GM19023 (cell line): ENCODE measurements around the gene SEPHS1.
A peak's percentile ranks its signal among the peaks of the same experiment; 100 is the strongest.
"Not testable (repeated sequence)": the region's sequence is repeated elsewhere in the genome, so short reads cannot be mapped to it uniquely, and the experiment has no call there.

Experiments used
- ATAC-seq: cut with Tn5 transposase; IDR thresholded peaks from one replicate; pipeline ENCODE4 v1.9.1; 2021; ENCODE audit warnings: mild to moderate bottlenecking, moderate library complexity; ENCODE audit not compliant: unreplicated experiment

SEPHS1 gene

DNA sequence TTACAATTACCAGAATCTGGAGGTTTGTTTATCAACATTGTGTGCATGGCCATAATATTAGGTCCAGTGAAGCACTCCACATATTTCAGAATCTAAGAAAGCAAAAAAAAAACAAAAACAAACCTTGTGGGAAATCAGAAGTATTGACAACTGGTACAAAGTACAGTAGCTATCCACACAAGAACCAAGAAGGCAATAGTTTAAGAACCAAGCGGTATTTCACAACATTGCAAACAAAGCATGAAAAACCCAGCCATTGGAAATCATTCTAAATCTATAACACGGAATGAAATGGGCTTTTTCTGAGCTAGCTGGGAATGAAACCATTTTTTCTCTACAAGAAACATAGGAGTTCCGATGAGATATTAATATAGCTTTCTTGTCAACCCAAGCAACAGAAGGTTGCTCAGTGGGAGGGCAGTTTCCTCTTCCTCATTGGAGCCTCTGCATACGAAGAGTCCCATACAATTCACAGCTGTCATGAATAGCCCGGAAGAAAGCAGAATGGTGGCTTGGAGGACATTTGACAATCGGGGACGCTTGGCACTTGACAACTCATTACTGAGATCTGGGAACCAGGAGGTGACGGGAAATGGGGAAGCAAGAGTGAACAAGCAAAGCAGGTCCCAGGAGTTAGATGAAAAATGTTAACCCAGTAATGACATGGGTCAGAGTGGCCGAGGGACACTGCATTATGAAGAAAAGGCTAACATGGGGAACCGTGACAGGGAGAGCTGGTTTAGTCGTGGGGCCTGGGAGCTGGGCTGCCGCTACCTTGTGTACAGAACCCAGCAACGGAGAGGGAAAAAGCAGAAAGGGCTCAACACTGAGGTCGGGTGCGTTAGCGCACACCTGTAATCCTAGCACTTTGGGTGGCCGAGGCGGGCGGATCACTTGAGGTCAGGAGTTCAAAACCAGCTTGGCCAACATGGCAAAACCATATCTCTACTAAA lies 56.0 kb downstream of the SEPHS1 start:
- ATAC-seq, result no peak

DNA sequence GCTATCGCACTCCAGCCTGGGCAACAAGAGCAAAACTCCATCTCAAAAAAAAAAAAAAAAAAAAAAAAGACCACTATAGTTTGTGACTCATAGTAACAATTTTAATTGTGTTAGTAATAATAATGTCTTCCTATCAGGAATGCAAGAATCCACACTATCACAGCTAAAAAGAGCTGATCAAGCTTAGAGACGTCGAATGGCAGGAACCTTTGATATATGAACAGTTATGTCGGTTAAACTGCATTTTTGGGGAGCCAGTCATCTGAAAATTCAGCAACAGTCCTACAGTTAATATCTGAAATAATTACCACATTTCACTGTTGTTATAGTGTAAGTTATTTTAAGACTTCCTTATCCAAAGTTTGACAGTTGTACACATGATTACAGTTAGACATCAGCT lies 57.0 kb downstream of the SEPHS1 start:
- ATAC-seq, result no peak

DNA sequence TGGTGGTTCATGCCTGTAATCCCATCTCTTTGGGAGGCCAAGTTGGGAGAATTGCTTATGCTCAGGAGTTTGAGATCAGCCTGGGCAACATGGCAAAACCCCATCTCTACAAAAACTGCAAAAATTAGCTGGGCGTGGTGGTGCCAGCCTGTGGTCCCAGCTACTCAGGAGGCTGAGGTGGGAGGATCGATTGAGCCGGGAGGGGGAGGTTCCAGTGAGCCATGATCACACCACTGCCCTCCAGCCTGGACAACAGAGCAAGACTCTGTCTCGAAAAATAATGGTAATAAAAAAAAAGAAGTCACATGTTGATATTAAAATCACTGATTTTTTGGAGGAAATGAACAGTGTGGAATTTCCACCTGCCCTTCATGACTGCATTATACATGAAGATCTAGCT lies 64.0 kb downstream of the SEPHS1 start:
- no peak for ATAC-seq

DNA sequence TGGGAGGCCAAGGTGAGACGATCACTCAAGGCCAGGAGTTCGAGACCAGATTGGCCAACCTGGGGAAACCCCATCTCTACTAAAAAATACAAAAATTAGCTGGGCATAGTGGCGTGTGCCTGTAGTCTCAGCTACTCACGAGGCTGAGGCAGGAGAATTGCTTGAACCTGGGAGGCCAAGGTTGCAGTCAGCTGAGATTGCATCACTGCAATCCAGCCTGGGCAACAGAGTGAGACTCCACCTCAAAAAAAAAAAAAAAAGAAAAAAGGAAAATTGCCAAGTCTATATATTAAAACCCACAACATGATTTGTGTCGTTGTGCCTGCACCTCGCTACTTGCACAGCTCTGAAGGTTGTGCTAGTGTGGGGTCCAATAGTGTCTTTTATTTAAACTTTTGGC lies 65.7 kb downstream of the SEPHS1 start:
- not testable (repeated sequence) for ATAC-seq

DNA sequence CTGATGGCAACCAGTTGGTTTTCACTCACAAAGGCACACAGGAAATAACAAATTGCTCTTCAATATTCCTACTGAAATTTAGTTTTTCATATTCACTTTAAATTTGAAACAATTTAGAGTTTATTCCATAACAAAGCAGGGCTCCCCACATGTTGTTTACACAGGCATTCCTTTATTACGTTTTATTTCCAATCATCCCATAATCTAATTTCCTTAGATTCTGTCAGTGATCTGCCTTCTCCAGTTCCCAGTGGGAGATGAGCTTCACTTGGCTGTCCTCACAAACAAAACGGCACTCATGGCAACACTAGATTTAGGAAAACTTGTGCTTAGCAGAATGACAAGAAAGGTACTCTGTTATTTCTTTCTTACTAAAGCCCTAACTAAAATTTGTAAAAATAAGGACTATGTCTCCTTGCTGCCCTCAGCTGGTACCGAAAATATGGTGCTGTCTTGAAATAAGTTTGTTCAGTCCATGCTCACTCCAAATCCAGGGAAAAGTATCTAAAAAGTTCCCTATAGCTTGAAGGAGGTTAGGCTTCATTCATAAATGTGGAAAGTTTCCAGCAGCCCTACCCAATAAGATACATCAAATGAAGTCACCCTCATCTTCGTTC lies 71.2 kb downstream of the SEPHS1 start:
- ATAC-seq, result no peak

DNA sequence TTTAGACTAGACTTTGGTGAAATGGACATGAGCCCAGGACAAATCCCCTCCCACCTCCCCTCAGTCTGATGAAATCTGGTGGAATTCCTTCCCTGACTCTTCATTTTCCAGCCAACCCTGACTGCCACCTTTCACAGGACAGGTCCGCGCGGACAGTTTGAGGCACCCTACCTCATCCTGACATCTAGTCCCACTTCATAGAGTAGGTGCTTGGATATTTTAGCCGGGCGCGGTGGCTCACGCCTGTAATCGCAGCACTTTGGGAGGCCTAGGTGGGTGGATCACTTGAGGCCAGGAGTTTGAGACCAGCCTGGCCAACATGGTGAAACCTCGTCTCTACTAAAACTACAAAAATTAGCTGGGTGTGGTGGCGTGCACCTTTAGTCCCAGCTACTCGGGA lies 71.9 kb downstream of the SEPHS1 start:
- ATAC-seq, result not testable (repeated sequence)

DNA sequence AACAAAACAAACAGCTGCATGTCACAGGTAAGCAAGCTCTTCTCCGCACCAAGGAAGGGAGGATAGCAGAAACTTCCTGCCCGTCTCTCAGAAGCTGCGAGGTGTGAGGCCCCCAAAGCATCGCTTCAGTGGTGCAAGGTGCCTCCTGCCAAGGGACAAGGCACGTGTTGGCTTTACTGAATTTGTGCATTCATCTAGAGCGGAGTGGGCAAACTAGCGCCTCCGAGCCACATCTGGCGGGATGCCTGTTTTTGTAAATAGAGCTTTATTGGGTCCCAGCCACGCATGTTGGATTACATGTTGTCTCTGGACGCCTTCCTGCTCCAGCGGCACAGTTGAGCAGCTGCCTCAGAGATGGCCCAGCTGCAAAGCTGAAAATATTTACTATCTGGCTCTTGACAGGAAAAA lies 75.9 kb downstream of the SEPHS1 start:
- ATAC-seq, result no peak

DNA sequence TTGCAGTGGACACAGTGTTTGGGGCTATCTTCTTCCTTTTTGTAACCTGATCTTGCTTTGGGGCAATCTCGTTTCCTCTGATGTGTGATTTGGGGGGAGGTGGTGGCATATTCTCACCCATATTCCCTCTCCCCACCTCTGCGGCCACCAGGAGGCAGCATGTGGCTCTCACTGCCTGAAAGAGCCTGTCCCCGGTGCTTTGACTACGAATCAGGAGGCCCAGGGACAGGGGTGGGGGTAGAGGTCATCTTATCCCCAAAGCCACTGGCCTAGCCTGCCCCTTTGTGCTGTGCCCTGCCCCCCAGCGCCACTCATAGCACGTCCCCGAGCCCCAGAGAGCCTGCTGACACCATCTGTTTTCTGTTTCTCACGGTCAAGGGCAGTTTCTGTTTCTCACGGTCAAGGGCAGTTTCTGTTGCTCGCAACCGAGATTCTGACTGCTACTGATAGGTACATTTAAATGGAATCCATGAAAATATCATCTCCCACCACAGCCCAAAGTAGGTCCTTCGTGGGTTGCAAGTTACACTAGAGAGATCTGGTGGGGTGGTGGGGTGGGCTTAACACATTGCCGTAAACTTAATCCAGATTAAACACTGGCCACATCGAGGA lies 76.4 kb downstream of the SEPHS1 start:
- peak; percentile 62 for ATAC-seq

DNA sequence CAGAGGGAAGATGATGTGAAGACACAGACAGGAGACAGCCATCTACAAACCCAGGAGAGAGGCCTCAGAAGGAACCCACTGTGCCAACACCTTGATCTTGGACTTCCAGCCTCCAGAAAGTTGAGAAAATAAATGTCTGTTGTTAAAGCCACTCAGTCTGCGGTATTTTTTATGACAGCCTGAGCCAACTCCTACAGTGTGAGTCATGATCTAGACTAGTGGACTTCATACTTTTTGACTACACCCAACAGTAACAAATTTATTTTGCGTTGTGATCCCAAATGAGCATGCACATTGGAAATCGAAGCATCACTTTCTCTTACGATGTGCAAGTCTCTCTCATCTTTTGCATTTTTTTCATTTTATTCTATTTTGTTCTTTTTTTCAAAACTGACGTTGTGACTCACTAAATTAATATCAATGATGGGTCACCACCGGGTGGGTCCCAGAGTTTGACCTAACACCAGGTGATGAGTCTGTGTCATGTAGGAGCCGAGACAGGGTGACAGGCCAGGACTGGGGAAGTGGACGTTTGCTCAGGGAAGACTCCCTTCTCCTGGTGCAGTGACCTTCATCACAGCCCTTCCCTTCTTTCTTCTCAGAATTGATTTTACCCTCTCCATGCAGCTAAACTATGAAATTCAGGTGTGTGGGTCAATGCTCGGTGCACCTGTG lies 77.1 kb downstream of the SEPHS1 start:
- ATAC-seq, result no peak

DNA sequence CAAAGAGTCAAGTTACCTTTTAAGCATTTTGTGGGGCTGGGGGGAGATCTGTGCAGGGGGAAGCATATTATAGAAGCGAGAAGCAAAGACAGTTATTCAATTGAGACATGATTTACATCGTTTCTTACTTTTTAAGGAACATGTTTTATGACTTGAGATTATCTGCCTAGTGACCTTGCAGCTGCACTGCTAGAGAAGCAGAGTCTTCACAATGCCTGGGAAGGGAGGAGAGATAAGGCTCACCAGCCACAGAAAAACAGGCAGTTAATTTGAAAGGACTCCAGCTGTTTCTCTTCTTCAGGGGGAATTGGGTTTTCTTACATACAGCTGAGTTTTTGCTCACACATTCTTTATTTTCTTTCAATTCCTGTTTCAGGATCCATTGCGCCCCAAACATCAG lies 79.3 kb downstream of the SEPHS1 start:
- ATAC-seq, result no peak

DNA sequence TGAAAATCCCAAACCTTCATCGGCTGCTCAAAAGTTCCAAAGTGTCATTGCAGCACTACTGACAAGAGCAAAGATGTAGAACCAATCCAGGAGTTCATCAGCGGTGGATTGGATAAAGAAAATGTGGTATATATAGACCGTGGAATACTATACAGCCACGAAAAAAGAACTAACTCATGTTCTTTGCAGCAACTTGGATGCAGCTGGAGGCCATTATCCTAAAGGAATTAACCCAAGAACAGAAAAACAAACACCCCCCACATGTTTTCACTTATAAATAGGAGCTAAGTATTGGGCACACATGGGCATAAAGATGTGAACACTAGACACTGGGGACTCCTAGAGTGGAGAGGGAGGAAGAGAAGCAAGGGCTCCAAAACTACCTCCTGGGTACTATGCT lies 79.8 kb downstream of the SEPHS1 start:
- ATAC-seq, result no peak
